MM.1S (cell line): ENCODE results near the gene COX5A.

Experiments used
- EZH2phosphoT487 ChIP-seq: fragments of 300-600 bp; sonication (generic); IDR thresholded peaks from 2 replicates; pipeline ENCODE4 v1.6.1; 2018; ENCODE audit warnings: antibody characterized with exemption, low read length
- TF ChIP-seq, protein P1 (sequence below): fragments of 300-600 bp; sonication (generic); IDR thresholded peaks from 2 replicates; pipeline ENCODE4 v1.5.1; 2016; ENCODE audit warnings: antibody characterized with exemption, low read length, mixed read lengths

DNA sequence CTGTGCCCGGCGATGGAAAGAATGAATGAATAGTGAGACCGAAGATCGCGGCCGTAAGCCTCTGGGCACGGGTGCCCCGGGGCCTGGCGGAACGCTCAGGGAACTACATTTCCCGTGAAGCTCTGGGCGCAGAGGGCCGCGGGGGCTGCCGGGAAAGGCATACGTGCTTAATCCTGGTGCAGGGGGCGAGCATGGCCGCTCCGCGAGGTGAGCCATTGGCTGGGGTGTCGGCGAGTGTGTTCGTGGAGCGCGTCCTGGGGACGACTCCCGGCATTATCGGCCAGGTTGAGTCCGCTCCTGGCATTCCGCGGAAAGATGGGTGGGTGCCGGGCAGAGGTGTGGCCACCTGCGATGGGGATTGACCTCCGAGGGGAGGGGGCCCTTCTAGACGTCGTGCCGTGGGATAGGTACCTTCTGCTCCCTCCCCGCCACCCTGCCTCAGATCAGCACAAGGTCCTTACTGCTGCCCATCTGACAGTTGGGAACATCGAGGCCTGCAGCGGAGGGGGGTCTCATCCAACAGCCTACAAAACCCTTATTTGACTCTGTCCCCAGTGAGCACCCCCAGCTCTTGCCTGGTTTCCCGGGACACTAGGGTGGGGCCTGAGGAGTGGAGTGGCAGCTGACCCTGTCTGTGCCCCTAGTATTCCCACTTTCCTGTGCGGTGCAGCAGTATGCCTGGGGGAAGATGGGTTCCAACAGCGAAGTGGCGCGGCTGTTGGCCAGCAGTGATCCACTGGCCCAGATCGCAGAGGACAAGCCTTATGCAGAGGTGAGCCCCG, 47.8 kb downstream of the COX5A start, which contains the start of gene MPI:
- no peak for TF ChIP-seq EZH2phosphoT487
- TF ChIP-seq, protein P1, sequence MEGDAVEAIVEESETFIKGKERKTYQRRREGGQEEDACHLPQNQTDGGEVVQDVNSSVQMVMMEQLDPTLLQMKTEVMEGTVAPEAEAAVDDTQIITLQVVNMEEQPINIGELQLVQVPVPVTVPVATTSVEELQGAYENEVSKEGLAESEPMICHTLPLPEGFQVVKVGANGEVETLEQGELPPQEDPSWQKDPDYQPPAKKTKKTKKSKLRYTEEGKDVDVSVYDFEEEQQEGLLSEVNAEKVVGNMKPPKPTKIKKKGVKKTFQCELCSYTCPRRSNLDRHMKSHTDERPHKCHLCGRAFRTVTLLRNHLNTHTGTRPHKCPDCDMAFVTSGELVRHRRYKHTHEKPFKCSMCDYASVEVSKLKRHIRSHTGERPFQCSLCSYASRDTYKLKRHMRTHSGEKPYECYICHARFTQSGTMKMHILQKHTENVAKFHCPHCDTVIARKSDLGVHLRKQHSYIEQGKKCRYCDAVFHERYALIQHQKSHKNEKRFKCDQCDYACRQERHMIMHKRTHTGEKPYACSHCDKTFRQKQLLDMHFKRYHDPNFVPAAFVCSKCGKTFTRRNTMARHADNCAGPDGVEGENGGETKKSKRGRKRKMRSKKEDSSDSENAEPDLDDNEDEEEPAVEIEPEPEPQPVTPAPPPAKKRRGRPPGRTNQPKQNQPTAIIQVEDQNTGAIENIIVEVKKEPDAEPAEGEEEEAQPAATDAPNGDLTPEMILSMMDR, result no peak
